ENCODE measurements around the gene ICAM5.
"Not testable (repeated sequence)": the region's sequence is repeated elsewhere in the genome, so short reads cannot be mapped to it uniquely, and the experiment has no call there.

ICAM5 gene

GRCh38 chr19:10329555-10329954 lies 39.8 kb downstream of the ICAM5 start:
- H3K9ac ChIP-seq (ENCODE audit: low read length), result no peak overlapping the region
- no peak overlapping the region for H3K27ac ChIP-seq (ENCODE audit: low read depth, low read length)
- H3K27me3 ChIP-seq (ENCODE audit: control insufficient read depth, insufficient read depth, low read length), result no peaks in the 10 kb centered on the region
- no peak overlapping the region for H3K4me3 ChIP-seq (ENCODE audit: low read depth, low read length)
- H3K9me3 ChIP-seq (ENCODE audit: control insufficient read depth, insufficient read depth, low read depth, low read length), result no peaks in the 10 kb centered on the region
- peaks cover 7% of the 10 kb centered on the region; the same call in 1 of the 2 replicates for H3K4me1 ChIP-seq (ENCODE audit: control insufficient read depth, insufficient read depth, low read length)
- peaks cover 60% of the 10 kb centered on the region for H3K36me3 ChIP-seq (ENCODE audit: control insufficient read depth, insufficient read depth, low read length)

GRCh38 chr19:10332158-10332964 lies 42.6 kb downstream of the ICAM5 start:
- 0 out of 2 replicates have a peak overlapping the region, but pooled peaks have one; percentile 84 for H3K27ac ChIP-seq (ENCODE audit: low read depth, low read length)
- H3K4me1 ChIP-seq (ENCODE audit: control insufficient read depth, insufficient read depth, low read length), result peaks cover 17% of the 10 kb centered on the region; the same call in 1 of the 2 replicates
- H3K4me3 ChIP-seq (ENCODE audit: low read depth, low read length), result peak overlapping the region; percentile 84
- no peaks in the 10 kb centered on the region for H3K27me3 ChIP-seq (ENCODE audit: control insufficient read depth, insufficient read depth, low read length)
- peak overlapping the region; percentile 95 for H3K9ac ChIP-seq (ENCODE audit: low read length)
- H3K36me3 ChIP-seq (ENCODE audit: control insufficient read depth, insufficient read depth, low read length), result peaks cover 36% of the 10 kb centered on the region
- H3K9me3 ChIP-seq (ENCODE audit: control insufficient read depth, insufficient read depth, low read depth, low read length), result no peaks in the 10 kb centered on the region

- no peaks in the 10 kb centered on the region for H3K9me3 ChIP-seq (ENCODE audit: control insufficient read depth, insufficient read depth, low read depth, low read length)
- H3K4me1 ChIP-seq (ENCODE audit: control insufficient read depth, insufficient read depth, low read length), result peaks cover 17% of the 10 kb centered on the region; the same call in 1 of the 2 replicates
- peak within 1 kb of the TSS; percentile 84 for H3K4me3 ChIP-seq (ENCODE audit: low read depth, low read length)
- no peaks in the 10 kb centered on the region for H3K27me3 ChIP-seq (ENCODE audit: control insufficient read depth, insufficient read depth, low read length)
- H3K9ac ChIP-seq (ENCODE audit: low read length), result peak within 1 kb of the TSS; percentile 95
- peaks cover 28% of the 10 kb centered on the region for H3K36me3 ChIP-seq (ENCODE audit: control insufficient read depth, insufficient read depth, low read length)
- peak within 1 kb of the TSS; percentile 84; the same call in 1 of the 2 replicates for H3K27ac ChIP-seq (ENCODE audit: low read depth, low read length)
Measured at GRCh38 chr19:10332965-10333757, 43.4 kb downstream of the ICAM5 start, which contains the start of gene RAVER1. Gene RAVER1, minus strand, starts transcription at chr19:10333529. Its CDS starts 22 bp downstream, at chr19:10333507.

- no peak overlapping the region for H3K27ac ChIP-seq (ENCODE audit: low read depth, low read length)
- H3K9ac ChIP-seq (ENCODE audit: low read length), result peak overlapping the region; percentile 52
- peak overlapping the region; percentile 84 for H3K4me3 ChIP-seq (ENCODE audit: low read depth, low read length)
- H3K4me1 ChIP-seq (ENCODE audit: control insufficient read depth, insufficient read depth, low read length), result peaks cover 22% of the 10 kb centered on the region
- no peaks in the 10 kb centered on the region for H3K9me3 ChIP-seq (ENCODE audit: control insufficient read depth, insufficient read depth, low read depth, low read length)
- H3K27me3 ChIP-seq (ENCODE audit: control insufficient read depth, insufficient read depth, low read length), result no peaks in the 10 kb centered on the region
- H3K36me3 ChIP-seq (ENCODE audit: control insufficient read depth, insufficient read depth, low read length), result peaks cover 20% of the 10 kb centered on the region
Measured at GRCh38 chr19:10333758-10334587, 44.2 kb downstream of the ICAM5 start.

- Histone ChIP-seq H3K27ac (ENCODE audit: low read depth, low read length) (no peak overlapping the region), H3K36me3 (ENCODE audit: control insufficient read depth, insufficient read depth, low read length) (peaks cover 12% of the 10 kb centered on the region), H3K4me3 (ENCODE audit: low read depth, low read length) (peak overlapping the region; percentile 84), H3K9me3 (ENCODE audit: control insufficient read depth, insufficient read depth, low read depth, low read length) (no peaks in the 10 kb centered on the region), H3K27me3 (ENCODE audit: control insufficient read depth, insufficient read depth, low read length) (no peaks in the 10 kb centered on the region), H3K9ac (ENCODE audit: low read length) (peak overlapping the region; percentile 43), H3K4me1 (ENCODE audit: control insufficient read depth, insufficient read depth, low read length) (peaks cover 27% of the 10 kb centered on the region)
Measured at GRCh38 chr19:10334588-10335351, 45.0 kb downstream of the ICAM5 start.

- H3K4me1 ChIP-seq (ENCODE audit: control insufficient read depth, insufficient read depth, low read length), result peaks cover 28% of the 10 kb centered on the region
- no peak overlapping the region for H3K27ac ChIP-seq (ENCODE audit: low read depth, low read length)
- H3K27me3 ChIP-seq (ENCODE audit: control insufficient read depth, insufficient read depth, low read length), result no peaks in the 10 kb centered on the region
- H3K4me3 ChIP-seq (ENCODE audit: low read depth, low read length), result peak overlapping the region; percentile 84
- no peaks in the 10 kb centered on the region for H3K9me3 ChIP-seq (ENCODE audit: control insufficient read depth, insufficient read depth, low read depth, low read length)
- H3K9ac ChIP-seq (ENCODE audit: low read length), result no peak overlapping the region
- peaks cover 5% of the 10 kb centered on the region for H3K36me3 ChIP-seq (ENCODE audit: control insufficient read depth, insufficient read depth, low read length)
Measured at GRCh38 chr19:10335352-10335985, 45.7 kb downstream of the ICAM5 start.

- H3K9ac ChIP-seq (ENCODE audit: low read length); H3K4me3 ChIP-seq (ENCODE audit: low read depth, low read length); H3K27ac ChIP-seq (ENCODE audit: low read depth, low read length); H3K36me3 ChIP-seq (ENCODE audit: control insufficient read depth, insufficient read depth, low read length); H3K9me3 ChIP-seq (ENCODE audit: control insufficient read depth, insufficient read depth, low read depth, low read length); H3K27me3 ChIP-seq (ENCODE audit: control insufficient read depth, insufficient read depth, low read length): not testable (repeated sequence)
- H3K4me1 ChIP-seq (ENCODE audit: control insufficient read depth, insufficient read depth, low read length), result peaks cover 32% of the 10 kb centered on the region
Measured at GRCh38 chr19:10336725-10337124, 47.0 kb downstream of the ICAM5 start.

GRCh38 chr19:10338940-10339339 lies 49.2 kb downstream of the ICAM5 start:
- no peaks in the 10 kb centered on the region for H3K36me3 ChIP-seq (ENCODE audit: control insufficient read depth, insufficient read depth, low read length)
- no peak overlapping the region for H3K4me3 ChIP-seq (ENCODE audit: low read depth, low read length)
- H3K27ac ChIP-seq (ENCODE audit: low read depth, low read length), result no peak overlapping the region
- no peaks in the 10 kb centered on the region for H3K9me3 ChIP-seq (ENCODE audit: control insufficient read depth, insufficient read depth, low read depth, low read length)
- no peak overlapping the region for H3K9ac ChIP-seq (ENCODE audit: low read length)
- H3K27me3 ChIP-seq (ENCODE audit: control insufficient read depth, insufficient read depth, low read length), result no peaks in the 10 kb centered on the region
- H3K4me1 ChIP-seq (ENCODE audit: control insufficient read depth, insufficient read depth, low read length), result peaks cover 25% of the 10 kb centered on the region

- Histone ChIP-seq H3K4me3 (ENCODE audit: low read depth, low read length) (no peak within 1 kb of the TSS), H3K9ac (ENCODE audit: low read length) (no peak within 1 kb of the TSS), H3K9me3 (ENCODE audit: control insufficient read depth, insufficient read depth, low read depth, low read length) (no peaks in the 10 kb centered on the region), H3K36me3 (ENCODE audit: control insufficient read depth, insufficient read depth, low read length) (no peaks in the 10 kb centered on the region), H3K4me1 (ENCODE audit: control insufficient read depth, insufficient read depth, low read length) (peaks cover 25% of the 10 kb centered on the region), H3K27me3 (ENCODE audit: control insufficient read depth, insufficient read depth, low read length) (no peaks in the 10 kb centered on the region), H3K27ac (ENCODE audit: low read depth, low read length) (peak within 1 kb of the TSS; percentile 48; the same call in 1 of the 2 replicates)
Measured at GRCh38 chr19:10339380-10339960, 49.7 kb downstream of the ICAM5 start, which contains the start of gene ICAM3. Gene ICAM3, minus strand, starts transcription at chr19:10339624. Its CDS starts 10 bp downstream, at chr19:10339614.
